ENCODE data around the gene NAB2. TPM values are rescaled to one million over a fixed set of nuclear protein-coding genes. Genes with fewer than 3 reads are reported as not detected.
"Not testable (repeated sequence)": the region's sequence is repeated elsewhere in the genome, so short reads cannot be mapped to it uniquely, and the experiment has no call there.

The NAB2 gene
- total RNA-seq, 1 experiment from 2014 or later = 16.4 TPM

DNA sequence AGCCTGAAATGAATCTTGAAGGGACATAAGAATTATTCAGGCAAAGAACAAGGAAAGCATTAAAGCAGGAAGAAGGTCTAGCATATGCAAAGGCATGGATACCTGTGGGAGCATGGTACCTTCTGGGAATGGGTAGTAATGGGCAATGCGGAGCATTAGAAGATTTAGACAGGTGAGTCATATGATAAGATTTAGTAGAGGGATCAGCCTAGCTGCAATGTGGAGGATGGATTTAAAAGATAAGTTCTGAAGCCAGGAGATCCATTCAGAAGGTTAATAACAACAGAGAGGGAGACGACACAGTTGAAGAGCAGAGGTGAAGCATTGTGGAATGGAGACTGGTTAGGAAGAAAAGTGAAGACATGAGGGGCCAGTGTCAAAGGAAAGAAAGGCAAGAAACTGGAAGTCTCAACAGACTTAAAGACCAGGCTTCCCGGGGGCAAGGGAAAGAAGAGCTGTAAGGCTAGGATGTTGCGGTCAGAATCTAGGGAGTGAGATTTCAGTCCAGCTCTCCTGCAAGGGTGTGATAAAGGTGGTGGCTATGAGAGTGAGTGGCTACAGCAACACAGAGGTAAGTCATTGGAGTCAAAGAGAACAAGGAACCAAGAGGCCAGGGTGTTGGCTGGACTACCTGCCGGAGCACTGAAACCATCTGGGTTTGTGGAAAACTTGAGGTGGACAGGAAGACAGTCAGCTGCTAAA lies 27.8 kb downstream of the NAB2 start:
- intact Hi-C loops (cut with micrococcal nuclease; ENCODE audit: unreplicated experiment) = no loop called here
- Mint-ChIP-seq H3K4me3 (ENCODE audit: unreplicated experiment) (no peak overlapping the region), H3K36me3 (ENCODE audit: insufficient read depth, unreplicated experiment) (peaks cover 6% of the 10 kb centered on the region), H3K9me3 (ENCODE audit: unreplicated experiment) (no peaks in the 10 kb centered on the region), H3K27ac (ENCODE audit: unreplicated experiment) (no peak overlapping the region), H3K4me1 (ENCODE audit: low read depth, unreplicated experiment) (peaks cover 6% of the 10 kb centered on the region), H3K27me3 (ENCODE audit: insufficient read depth, unreplicated experiment) (peaks cover 3% of the 10 kb centered on the region)
- Histone ChIP-seq H3K36me3 (ENCODE audit: control insufficient read depth, insufficient read depth, low read length) (no peaks in the 10 kb centered on the region), H3K4me1 (0 out of 2 replicates have a peak, but pooled peaks cover 3% of the 10 kb centered on the region), H3K4me3 (ENCODE audit: low read depth, low read length) (no peak overlapping the region), H3K9me3 (no peaks in the 10 kb centered on the region), H3K27me3 (replicated peaks; ENCODE audit: control insufficient read depth, insufficient read depth, low read length) (no peaks in the 10 kb centered on the region)
- CTCF ChIA-PET = interaction anchor here (1.1 kb wide), 1 partner anchor 11 kb away, joined by 3 read pairs; the partner anchor contains the start of gene LRP1
- POLR2A ChIA-PET = no interaction called here
- DNase-seq = no peak
- TF ChIP-seq, protein P1, sequence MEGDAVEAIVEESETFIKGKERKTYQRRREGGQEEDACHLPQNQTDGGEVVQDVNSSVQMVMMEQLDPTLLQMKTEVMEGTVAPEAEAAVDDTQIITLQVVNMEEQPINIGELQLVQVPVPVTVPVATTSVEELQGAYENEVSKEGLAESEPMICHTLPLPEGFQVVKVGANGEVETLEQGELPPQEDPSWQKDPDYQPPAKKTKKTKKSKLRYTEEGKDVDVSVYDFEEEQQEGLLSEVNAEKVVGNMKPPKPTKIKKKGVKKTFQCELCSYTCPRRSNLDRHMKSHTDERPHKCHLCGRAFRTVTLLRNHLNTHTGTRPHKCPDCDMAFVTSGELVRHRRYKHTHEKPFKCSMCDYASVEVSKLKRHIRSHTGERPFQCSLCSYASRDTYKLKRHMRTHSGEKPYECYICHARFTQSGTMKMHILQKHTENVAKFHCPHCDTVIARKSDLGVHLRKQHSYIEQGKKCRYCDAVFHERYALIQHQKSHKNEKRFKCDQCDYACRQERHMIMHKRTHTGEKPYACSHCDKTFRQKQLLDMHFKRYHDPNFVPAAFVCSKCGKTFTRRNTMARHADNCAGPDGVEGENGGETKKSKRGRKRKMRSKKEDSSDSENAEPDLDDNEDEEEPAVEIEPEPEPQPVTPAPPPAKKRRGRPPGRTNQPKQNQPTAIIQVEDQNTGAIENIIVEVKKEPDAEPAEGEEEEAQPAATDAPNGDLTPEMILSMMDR (IDR thresholded peaks at IDR 0.05; ENCODE audit: insufficient read depth in 1 of 2, low read depth in 1 of 2, low read length in 1 of 2, severe bottlenecking in 1 of 2, unreplicated experiment in 1 of 2) = no peak
- BruUV-seq (replicated peaks) = no TSS peak

DNA sequence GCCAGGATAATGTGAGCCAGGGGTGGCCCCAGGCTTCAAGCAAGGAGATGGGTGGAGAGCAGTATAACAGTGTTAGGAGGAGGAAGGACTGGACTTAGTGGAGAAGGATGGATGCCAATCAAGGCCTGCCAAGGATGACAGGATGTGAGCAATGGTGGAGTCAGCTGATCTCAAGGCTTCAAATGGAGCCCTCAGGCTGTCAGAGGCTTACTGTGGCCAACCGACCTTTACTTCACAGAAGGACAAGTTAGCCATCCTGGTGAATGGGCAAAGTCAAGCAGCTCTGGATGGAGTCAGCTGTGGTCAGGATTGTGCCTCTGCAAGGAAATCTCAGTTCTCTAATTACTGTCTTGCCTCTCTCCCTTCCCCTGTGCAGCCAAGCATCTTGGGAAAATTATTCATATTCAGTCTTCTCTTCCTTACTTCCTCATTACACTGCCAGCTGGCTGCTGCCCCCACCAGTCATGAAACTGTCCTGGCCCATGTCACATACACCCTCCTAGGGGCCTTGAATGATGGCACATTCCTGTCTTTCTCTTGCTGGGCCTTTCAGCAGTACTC lies 29.9 kb downstream of the NAB2 start:
- intact Hi-C loops (cut with micrococcal nuclease; ENCODE audit: unreplicated experiment) = no loop called here
- no TSS peak for BruUV-seq (replicated peaks)
- Mint-ChIP-seq H3K27me3 (ENCODE audit: insufficient read depth, unreplicated experiment) (peaks cover 3% of the 10 kb centered on the region), H3K9me3 (ENCODE audit: unreplicated experiment) (peaks cover 5% of the 10 kb centered on the region), H3K4me1 (ENCODE audit: low read depth, unreplicated experiment) (no peaks in the 10 kb centered on the region), H3K36me3 (ENCODE audit: insufficient read depth, unreplicated experiment) (no peaks in the 10 kb centered on the region), H3K27ac (ENCODE audit: unreplicated experiment) (no peak overlapping the region), H3K4me3 (ENCODE audit: unreplicated experiment) (no peak overlapping the region)
- CTCF ChIA-PET = interaction anchor here (0.6 kb wide), 1 partner anchor 52 kb away, joined by 3 read pairs; no protein-coding TSS in a partner anchor
- no peaks in the 10 kb centered on the region for H3K36me3 ChIP-seq (ENCODE audit: control insufficient read depth, insufficient read depth, low read length)
- POLR2A ChIA-PET = no interaction called here
- H3K4me3 ChIP-seq (ENCODE audit: low read depth, low read length) = no peak overlapping the region
- H3K4me1 ChIP-seq = no peaks in the 10 kb centered on the region
- no peaks in the 10 kb centered on the region for H3K9me3 ChIP-seq
- no peaks in the 10 kb centered on the region for H3K27me3 ChIP-seq (replicated peaks; ENCODE audit: control insufficient read depth, insufficient read depth, low read length)
- DNase-seq = no peak
- TF ChIP-seq, protein P1 (IDR thresholded peaks at IDR 0.05; ENCODE audit: insufficient read depth in 1 of 2, low read depth in 1 of 2, low read length in 1 of 2, severe bottlenecking in 1 of 2, unreplicated experiment in 1 of 2) = no peak

DNA sequence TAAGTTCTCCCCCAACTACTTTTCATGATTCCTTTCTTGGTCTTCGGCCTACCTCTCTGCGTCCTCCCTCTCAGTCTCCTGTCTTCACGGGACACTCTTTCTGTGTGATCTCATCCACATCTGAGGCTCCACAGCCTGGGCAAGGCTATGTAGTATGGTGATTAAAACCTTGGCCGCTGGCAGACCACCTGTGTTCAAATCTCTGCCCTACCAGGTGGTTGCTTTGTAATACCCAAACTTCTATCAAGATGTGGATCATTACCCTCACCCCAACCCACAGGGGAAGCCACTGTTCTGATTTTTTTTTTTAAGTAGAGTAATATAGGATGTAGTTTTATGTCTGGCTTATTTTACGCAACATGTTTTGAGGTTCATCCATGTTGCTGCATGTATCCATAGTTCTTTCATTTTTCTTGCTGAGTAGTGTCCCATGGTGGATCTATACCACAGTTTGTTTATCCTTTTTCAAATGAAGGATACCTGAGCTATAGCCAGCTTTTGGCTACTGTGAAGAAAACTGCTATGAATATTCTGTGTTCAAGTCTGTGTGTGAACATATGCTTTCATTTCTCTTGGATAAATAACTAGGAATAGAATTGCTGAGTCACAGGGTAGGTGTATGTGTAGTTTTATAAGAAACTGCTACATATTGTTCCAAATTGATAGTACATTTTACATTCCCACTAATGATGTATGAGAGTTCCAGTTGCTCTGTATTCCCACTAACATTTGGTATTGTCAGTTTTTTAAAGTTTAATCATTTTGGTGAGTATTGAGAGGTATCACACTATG lies 30.6 kb downstream of the NAB2 start:
- Mint-ChIP-seq H3K36me3 (ENCODE audit: insufficient read depth, unreplicated experiment) (no peaks in the 10 kb centered on the region), H3K27ac (ENCODE audit: unreplicated experiment) (no peak overlapping the region)
- POLR2A ChIA-PET = no interaction called here

DNA sequence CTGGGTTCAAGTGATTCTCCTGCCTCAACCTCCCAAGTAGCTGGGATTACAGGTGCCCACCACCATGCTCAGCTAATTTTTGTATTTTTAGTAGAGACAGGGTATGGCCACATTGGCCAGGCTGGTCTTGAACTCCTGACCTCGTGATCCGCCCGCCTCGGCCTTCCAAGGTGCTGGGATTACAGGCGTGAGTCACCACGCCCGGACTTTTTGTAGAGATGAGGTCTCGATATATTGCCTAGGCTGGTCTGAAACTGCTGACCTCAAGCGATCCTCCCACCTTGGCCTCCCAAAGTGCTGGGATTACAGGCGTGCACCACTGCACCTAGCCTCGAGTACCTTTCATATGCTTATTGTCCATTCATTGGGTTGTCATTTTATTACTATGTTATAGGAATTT lies 31.8 kb downstream of the NAB2 start:
- intact Hi-C loops (cut with micrococcal nuclease; ENCODE audit: unreplicated experiment); POLR2A ChIA-PET; H3K27me3 Mint-ChIP-seq (ENCODE audit: insufficient read depth, unreplicated experiment); H3K4me3 Mint-ChIP-seq (ENCODE audit: unreplicated experiment); H3K9me3 ChIP-seq; H3K4me1 ChIP-seq; DNase-seq; H3K36me3 ChIP-seq (ENCODE audit: control insufficient read depth, insufficient read depth, low read length); H3K4me3 ChIP-seq (ENCODE audit: low read depth, low read length); H3K27me3 ChIP-seq (replicated peaks; ENCODE audit: control insufficient read depth, insufficient read depth, low read length); H3K4me1 Mint-ChIP-seq (ENCODE audit: low read depth, unreplicated experiment); H3K36me3 Mint-ChIP-seq (ENCODE audit: insufficient read depth, unreplicated experiment); H3K27ac Mint-ChIP-seq (ENCODE audit: unreplicated experiment); BruUV-seq (replicated peaks): not testable (repeated sequence)
- CTCF ChIA-PET = interaction anchor here (2.1 kb wide), 1 partner anchor 9 kb away, joined by 14 read pairs; the partner anchor contains the start of gene STAT6
- H3K9me3 Mint-ChIP-seq (ENCODE audit: unreplicated experiment) = peaks cover 14% of the 10 kb centered on the region

More for the DNA sequence above, 30.6 kb downstream of the NAB2 start:
- intact Hi-C loops (cut with micrococcal nuclease; ENCODE audit: unreplicated experiment) = no loop called here
- H3K27me3 Mint-ChIP-seq (ENCODE audit: insufficient read depth, unreplicated experiment) = peaks cover 3% of the 10 kb centered on the region
- TF ChIP-seq, protein P1 (IDR thresholded peaks at IDR 0.05; ENCODE audit: insufficient read depth in 1 of 2, low read depth in 1 of 2, low read length in 1 of 2, severe bottlenecking in 1 of 2, unreplicated experiment in 1 of 2) = no peak
- CTCF ChIA-PET = interaction anchor here (0.7 kb wide), 1 partner anchor 790 kb away, joined by 6 read pairs; no protein-coding TSS in a partner anchor
- Histone ChIP-seq H3K27me3 (replicated peaks; ENCODE audit: control insufficient read depth, insufficient read depth, low read length) (no peaks in the 10 kb centered on the region), H3K4me3 (ENCODE audit: low read depth, low read length) (no peak overlapping the region), H3K36me3 (ENCODE audit: control insufficient read depth, insufficient read depth, low read length) (no peaks in the 10 kb centered on the region), H3K4me1 (no peaks in the 10 kb centered on the region), H3K9me3 (no peaks in the 10 kb centered on the region)
- DNase-seq = no peak
- H3K4me3 Mint-ChIP-seq (ENCODE audit: unreplicated experiment) = no peak overlapping the region
- peaks cover 12% of the 10 kb centered on the region for H3K9me3 Mint-ChIP-seq (ENCODE audit: unreplicated experiment)
- no TSS peak for BruUV-seq (replicated peaks)
- H3K4me1 Mint-ChIP-seq (ENCODE audit: low read depth, unreplicated experiment) = no peaks in the 10 kb centered on the region
